Stimulated activated CD4-positive, alpha-beta T cell treated with anti-CD3 and anti-CD28 coated beads, Interleukin-15, amount 100 ng/mL, for 1 hour (primary cell): ENCODE data around the gene TMEM9B.
"Not testable (repeated sequence)": the region's sequence is repeated elsewhere in the genome, so short reads cannot be mapped to it uniquely, and the experiment has no call there.

ENCODE experiments used
- DNase-seq, 2 donors: peaks; one replicate each; pipeline ENCODE4 v3.0.0-alpha.2; 2020; ENCODE audit warnings: low read depth in 1 of 2, low spot score in 1 of 2

Gene TMEM9B

GRCh38 chr11:8964324-8965320 lies at the start of gene TMEM9B:
Gene TMEM9B (minus strand): TSS chr11:8964442. CDS start chr11:8964313, 129 bp downstream.
- DNase-seq: peak; percentile 49 to 63

GRCh38 chr11:9013373-9013772 lies 49.1 kb upstream of the TMEM9B start:
- DNase-seq: no peak

GRCh38 chr11:9009538-9009937 lies 45.3 kb upstream of the TMEM9B start:
- not testable (repeated sequence) for DNase-seq

GRCh38 chr11:9008661-9009060 lies 44.4 kb upstream of the TMEM9B start:
- DNase-seq: no peak

- no peak for DNase-seq
These were observed 43.8 kb upstream of the TMEM9B start for GRCh38 chr11:9008011-9008550.

- no peak for DNase-seq
These were observed 40.8 kb upstream of the TMEM9B start for GRCh38 chr11:9005087-9005486.

GRCh38 chr11:9004183-9004926 lies 40.1 kb upstream of the TMEM9B start:
- peak in 1 of 2 donors; percentile 11 for DNase-seq

- peak; percentile 55 to 62 for DNase-seq
These were observed 39.4 kb upstream of the TMEM9B start, which contains the start of gene NRIP3 for GRCh38 chr11:9003573-9004182. Gene NRIP3 (minus strand): TSS chr11:9004001. CDS start chr11:9003935, 66 bp downstream.

- no peak for DNase-seq
These were observed 38.8 kb upstream of the TMEM9B start for GRCh38 chr11:9002920-9003572.

- no peak for DNase-seq
These were observed 37.5 kb upstream of the TMEM9B start for GRCh38 chr11:9001736-9002135.

GRCh38 chr11:8998017-8998416 lies 33.8 kb upstream of the TMEM9B start:
- no peak for DNase-seq

GRCh38 chr11:8997451-8997850 lies 33.2 kb upstream of the TMEM9B start:
- no peak for DNase-seq

GRCh38 chr11:8989453-8989852 lies 25.2 kb upstream of the TMEM9B start:
- DNase-seq: no peak

- DNase-seq: no peak
These were observed 24.3 kb upstream of the TMEM9B start for GRCh38 chr11:8988329-8989234.

GRCh38 chr11:8987446-8987845 lies 23.2 kb upstream of the TMEM9B start:
- no peak for DNase-seq

GRCh38 chr11:8986772-8987171 lies 22.5 kb upstream of the TMEM9B start:
- not testable (repeated sequence) for DNase-seq

- DNase-seq: no peak
These were observed 21.2 kb upstream of the TMEM9B start for GRCh38 chr11:8985462-8985861.

GRCh38 chr11:8983552-8983951 lies 19.3 kb upstream of the TMEM9B start:
- DNase-seq: no peak

- no peak for DNase-seq
These were observed 16.2 kb upstream of the TMEM9B start for GRCh38 chr11:8980485-8980884.

GRCh38 chr11:8979365-8979764 lies 15.1 kb upstream of the TMEM9B start:
- not testable (repeated sequence) for DNase-seq
